Peyer's patch (tissue), 4 donors: ENCODE data around the gene OR9Q1. TPM values are rescaled to one million over a fixed set of nuclear protein-coding genes. Genes with fewer than 3 reads are reported as not detected.

Experiments used
- DNase-seq, 3 donors: peaks; one replicate each; pipeline ENCODE4 v3.0.0-alpha.2; 2017 to 2019
- H3K27ac ChIP-seq, 4 donors: fragments of 200-600 bp; sonication (generic); one replicate each; pipeline ENCODE4 v1.5.1; 2016 to 2019
- H3K27me3 ChIP-seq, 2 donors: fragments of 200-600 bp; sonication (generic); one replicate each; pipeline ENCODE4 v1.5.1; 2019
- H3K36me3 ChIP-seq, 3 donors: fragments of 200-600 bp; sonication (generic); one replicate each; pipeline ENCODE4 v1.5.1; 2016 to 2019
- H3K4me1 ChIP-seq, 4 donors: fragments of 200-600 bp; sonication (generic); one replicate each; pipeline ENCODE4 v1.5.1; 2016 to 2019
- H3K4me3 ChIP-seq, 4 donors: fragments of 200-600 bp; sonication (generic); 1 replicate in 3 of 4; 2 replicates in 1 of 4; pipeline ENCODE4 v1.5.1; 2016 to 2019; ENCODE audit warnings: mild to moderate bottlenecking in 1 of 4
- H3K9me3 ChIP-seq, 4 donors: fragments of 200-600 bp; sonication (generic); one replicate each; pipeline ENCODE4 v1.5.1; 2016 to 2019; ENCODE audit warnings: mild to moderate bottlenecking in 1 of 4
- POLR2A ChIP-seq, 2 donors: fragments of 450-650 bp; IDR thresholded peaks; one replicate each; pipeline ENCODE4 v1.5.1; 2017; ENCODE audit warnings: antibody characterized with exemption in 2 of 2, mild to moderate bottlenecking in 2 of 2, moderate library complexity in 2 of 2
- total RNA-seq, 4 donors: library from RNA; depleted of rRNA; stranded (reverse); fragments of >200 nt; gene quantifications; one replicate each; pipeline ENCODE4 v1.1.0, GENCODE V29; 2016
- TF ChIP-seq, protein P1 (sequence below), 6 experiments: fragments of 450-650 bp in 4 of 6; fragments of 200-600 bp in 2 of 6; sonication (generic) in 1 of 6; IDR thresholded peaks; one replicate each; pipeline ENCODE4 v1.5.1; 2017 to 2019; ENCODE audit warnings: antibody characterized with exemption in 6 of 6, mild to moderate bottlenecking in 3 of 6, moderate library complexity in 1 of 6

OR9Q1 gene
- total RNA-seq, 4 donors from 2014 or later, result not detected

DNA sequence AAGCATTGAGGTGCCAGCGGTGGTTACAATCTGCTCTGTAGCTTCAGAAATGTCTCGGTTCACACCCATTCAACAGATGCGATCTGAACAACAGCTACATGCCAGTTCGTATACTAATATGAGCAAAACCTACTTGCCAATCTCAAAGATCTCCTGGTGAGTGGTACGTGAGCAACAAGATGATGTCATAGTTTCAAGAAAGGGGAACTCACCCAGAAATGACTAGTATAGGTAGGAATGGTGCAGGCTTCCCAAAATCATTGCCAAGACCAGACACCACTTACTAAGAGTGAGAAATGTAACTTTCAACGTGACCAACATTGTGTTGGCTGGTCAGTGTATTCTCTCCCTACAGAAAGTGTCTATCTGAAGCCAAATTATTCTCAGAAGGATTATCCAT is 38.1 kb downstream of the OR9Q1 start:
- H3K4me3 ChIP-seq, result no peak overlapping the region
- H3K4me1 ChIP-seq, result peaks cover 0 to 13% (median 0%) of the 10 kb centered on the region in 4 donors
- no peak for DNase-seq
- no peaks in the 10 kb centered on the region for H3K36me3 ChIP-seq
- no peaks in the 10 kb centered on the region for H3K9me3 ChIP-seq
- H3K27ac ChIP-seq, result no peak overlapping the region
- H3K27me3 ChIP-seq, result no peaks in the 10 kb centered on the region
- TF ChIP-seq, protein P1, sequence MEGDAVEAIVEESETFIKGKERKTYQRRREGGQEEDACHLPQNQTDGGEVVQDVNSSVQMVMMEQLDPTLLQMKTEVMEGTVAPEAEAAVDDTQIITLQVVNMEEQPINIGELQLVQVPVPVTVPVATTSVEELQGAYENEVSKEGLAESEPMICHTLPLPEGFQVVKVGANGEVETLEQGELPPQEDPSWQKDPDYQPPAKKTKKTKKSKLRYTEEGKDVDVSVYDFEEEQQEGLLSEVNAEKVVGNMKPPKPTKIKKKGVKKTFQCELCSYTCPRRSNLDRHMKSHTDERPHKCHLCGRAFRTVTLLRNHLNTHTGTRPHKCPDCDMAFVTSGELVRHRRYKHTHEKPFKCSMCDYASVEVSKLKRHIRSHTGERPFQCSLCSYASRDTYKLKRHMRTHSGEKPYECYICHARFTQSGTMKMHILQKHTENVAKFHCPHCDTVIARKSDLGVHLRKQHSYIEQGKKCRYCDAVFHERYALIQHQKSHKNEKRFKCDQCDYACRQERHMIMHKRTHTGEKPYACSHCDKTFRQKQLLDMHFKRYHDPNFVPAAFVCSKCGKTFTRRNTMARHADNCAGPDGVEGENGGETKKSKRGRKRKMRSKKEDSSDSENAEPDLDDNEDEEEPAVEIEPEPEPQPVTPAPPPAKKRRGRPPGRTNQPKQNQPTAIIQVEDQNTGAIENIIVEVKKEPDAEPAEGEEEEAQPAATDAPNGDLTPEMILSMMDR (IDR thresholded peaks at IDR 0.05), result no peak
- TF ChIP-seq POLR2A (IDR thresholded peaks at IDR 0.05), result no peak

DNA sequence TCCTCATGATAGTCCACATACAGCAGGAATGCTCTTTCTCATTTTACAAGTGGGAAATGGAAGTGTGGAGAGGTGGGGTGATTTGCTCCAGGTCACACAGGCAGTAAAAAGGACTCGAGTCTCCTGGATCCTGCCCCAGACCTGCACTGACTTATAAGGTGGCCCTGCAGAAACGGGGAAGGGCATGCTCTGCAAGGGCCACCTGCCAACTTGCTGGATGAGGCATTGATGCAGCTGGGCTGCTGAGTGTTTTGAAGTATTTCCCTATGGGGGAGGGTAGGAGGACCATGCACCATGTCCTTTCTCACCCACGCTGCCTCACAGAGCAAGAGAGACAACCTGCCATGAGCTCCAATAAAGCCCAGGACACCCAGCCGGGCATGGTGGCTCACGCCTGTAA is 44.0 kb downstream of the OR9Q1 start:
- H3K9me3 ChIP-seq, result no peaks in the 10 kb centered on the region
- no peaks in the 10 kb centered on the region for H3K36me3 ChIP-seq
- H3K4me3 ChIP-seq, result no peak overlapping the region
- DNase-seq, result no peak
- H3K27me3 ChIP-seq, result no peaks in the 10 kb centered on the region
- H3K4me1 ChIP-seq, result no peaks in the 10 kb centered on the region
- no peak for TF ChIP-seq POLR2A (IDR thresholded peaks at IDR 0.05)
- TF ChIP-seq, protein P1 (IDR thresholded peaks at IDR 0.05), result no peak
- H3K27ac ChIP-seq, result no peak overlapping the region

DNA sequence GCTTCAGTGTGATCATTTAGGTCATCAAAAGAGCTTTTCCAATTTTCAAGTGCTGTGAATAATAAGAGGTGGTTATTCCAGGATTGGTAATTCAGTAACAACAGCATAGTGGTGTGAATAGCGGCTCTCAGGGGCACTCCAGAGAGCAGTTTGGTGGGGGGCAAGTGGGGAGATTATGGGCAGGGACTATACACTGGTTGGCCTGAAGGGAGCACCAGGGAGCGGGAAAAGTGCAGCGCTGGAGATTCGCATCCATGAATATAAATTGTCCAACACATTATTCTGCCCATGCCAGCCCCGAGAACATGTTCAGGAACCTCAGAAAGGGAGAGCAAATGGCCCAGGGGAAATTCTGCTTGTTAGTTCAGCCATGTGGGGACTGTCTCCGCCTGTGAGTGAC is 45.0 kb downstream of the OR9Q1 start:
- H3K36me3 ChIP-seq, result no peaks in the 10 kb centered on the region
- H3K4me3 ChIP-seq, result no peak overlapping the region
- H3K9me3 ChIP-seq, result no peaks in the 10 kb centered on the region
- H3K27ac ChIP-seq, result no peak overlapping the region
- TF ChIP-seq, protein P1 (IDR thresholded peaks at IDR 0.05), result no peak
- no peak for TF ChIP-seq POLR2A (IDR thresholded peaks at IDR 0.05)
- DNase-seq, result no peak
- no peaks in the 10 kb centered on the region for H3K27me3 ChIP-seq
- no peaks in the 10 kb centered on the region for H3K4me1 ChIP-seq

DNA sequence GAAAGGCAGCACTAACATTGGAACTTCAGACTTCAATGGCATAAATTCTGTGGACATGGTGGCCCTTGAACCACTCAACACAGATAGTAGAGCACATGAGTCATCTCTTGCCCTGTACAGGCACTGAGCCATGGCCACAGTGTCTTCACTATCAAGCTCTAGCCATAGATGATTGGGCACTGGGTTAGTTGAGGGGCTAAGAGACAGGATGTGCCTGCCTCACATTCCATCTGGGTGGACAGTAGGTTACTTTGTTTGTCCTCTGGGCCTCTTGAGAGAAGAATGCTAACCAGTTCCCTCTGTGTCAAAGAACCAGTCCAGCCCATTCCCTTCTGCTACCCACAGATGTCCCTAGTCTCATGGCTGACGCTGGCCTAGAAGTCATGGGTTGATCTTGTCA is 46.9 kb downstream of the OR9Q1 start:
- no peak for DNase-seq
- no peaks in the 10 kb centered on the region for H3K9me3 ChIP-seq
- H3K36me3 ChIP-seq, result no peaks in the 10 kb centered on the region
- no peak for TF ChIP-seq POLR2A (IDR thresholded peaks at IDR 0.05)
- TF ChIP-seq, protein P1 (IDR thresholded peaks at IDR 0.05), result no peak
- no peaks in the 10 kb centered on the region for H3K27me3 ChIP-seq
- no peak overlapping the region for H3K27ac ChIP-seq
- H3K4me3 ChIP-seq, result no peak overlapping the region
- no peaks in the 10 kb centered on the region for H3K4me1 ChIP-seq

DNA sequence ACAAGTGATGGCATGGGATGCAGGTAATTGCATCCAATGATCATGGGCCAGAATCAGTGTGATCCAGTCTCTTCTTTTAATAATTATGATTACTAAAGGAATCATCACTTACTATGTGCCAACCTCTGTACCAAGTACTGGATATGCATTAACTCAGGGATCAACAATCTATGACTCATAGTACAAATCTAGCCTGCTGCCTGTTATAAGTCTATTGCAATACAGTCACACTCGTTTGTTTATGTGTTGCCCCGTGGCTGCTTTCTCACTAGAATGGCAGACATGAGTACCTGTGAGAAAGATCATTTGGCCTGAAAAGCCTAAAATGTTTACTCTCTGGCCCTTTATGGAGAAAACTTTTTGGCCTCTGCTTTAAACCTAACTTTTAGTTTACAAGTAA is 52.1 kb downstream of the OR9Q1 start:
- H3K27me3 ChIP-seq, result no peaks in the 10 kb centered on the region
- no peaks in the 10 kb centered on the region for H3K4me1 ChIP-seq
- DNase-seq, result no peak
- H3K9me3 ChIP-seq, result no peaks in the 10 kb centered on the region
- no peaks in the 10 kb centered on the region for H3K36me3 ChIP-seq
- H3K4me3 ChIP-seq, result no peak overlapping the region
- TF ChIP-seq, protein P1 (IDR thresholded peaks at IDR 0.05), result no peak
- no peak for TF ChIP-seq POLR2A (IDR thresholded peaks at IDR 0.05)
- no peak overlapping the region for H3K27ac ChIP-seq

DNA sequence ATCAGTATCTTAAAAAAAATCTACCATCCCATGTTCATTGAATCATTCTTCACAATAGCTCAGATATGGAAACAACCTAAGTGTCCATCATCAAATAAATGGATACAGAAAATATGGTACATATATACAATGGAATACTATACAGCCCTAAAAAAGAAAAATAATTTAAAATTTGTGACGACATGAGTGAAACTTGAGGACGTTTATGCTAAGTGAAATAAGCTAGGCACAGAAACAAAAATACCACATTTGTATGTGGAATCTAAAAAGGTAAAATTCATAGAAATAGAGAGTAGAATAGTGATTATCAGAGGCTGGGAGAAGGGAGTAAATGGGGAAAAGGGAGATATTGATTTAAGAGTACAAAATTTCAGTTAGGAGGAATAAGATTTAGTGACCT is 62.8 kb downstream of the OR9Q1 start:
- H3K4me1 ChIP-seq, result no peaks in the 10 kb centered on the region
- H3K27ac ChIP-seq, result no peak overlapping the region
- TF ChIP-seq POLR2A (IDR thresholded peaks at IDR 0.05), result no peak
- TF ChIP-seq, protein P1 (IDR thresholded peaks at IDR 0.05), result no peak
- H3K9me3 ChIP-seq, result no peaks in the 10 kb centered on the region
- no peaks in the 10 kb centered on the region for H3K36me3 ChIP-seq
- no peak for DNase-seq
- H3K27me3 ChIP-seq, result no peaks in the 10 kb centered on the region
- no peak overlapping the region for H3K4me3 ChIP-seq
